Measurements from ENCODE around the gene XRCC6.

Gene XRCC6

GRCh38 chr22:41709341-41709740, 88.2 kb downstream of the XRCC6 start:
- TF ChIP-seq, protein P1, sequence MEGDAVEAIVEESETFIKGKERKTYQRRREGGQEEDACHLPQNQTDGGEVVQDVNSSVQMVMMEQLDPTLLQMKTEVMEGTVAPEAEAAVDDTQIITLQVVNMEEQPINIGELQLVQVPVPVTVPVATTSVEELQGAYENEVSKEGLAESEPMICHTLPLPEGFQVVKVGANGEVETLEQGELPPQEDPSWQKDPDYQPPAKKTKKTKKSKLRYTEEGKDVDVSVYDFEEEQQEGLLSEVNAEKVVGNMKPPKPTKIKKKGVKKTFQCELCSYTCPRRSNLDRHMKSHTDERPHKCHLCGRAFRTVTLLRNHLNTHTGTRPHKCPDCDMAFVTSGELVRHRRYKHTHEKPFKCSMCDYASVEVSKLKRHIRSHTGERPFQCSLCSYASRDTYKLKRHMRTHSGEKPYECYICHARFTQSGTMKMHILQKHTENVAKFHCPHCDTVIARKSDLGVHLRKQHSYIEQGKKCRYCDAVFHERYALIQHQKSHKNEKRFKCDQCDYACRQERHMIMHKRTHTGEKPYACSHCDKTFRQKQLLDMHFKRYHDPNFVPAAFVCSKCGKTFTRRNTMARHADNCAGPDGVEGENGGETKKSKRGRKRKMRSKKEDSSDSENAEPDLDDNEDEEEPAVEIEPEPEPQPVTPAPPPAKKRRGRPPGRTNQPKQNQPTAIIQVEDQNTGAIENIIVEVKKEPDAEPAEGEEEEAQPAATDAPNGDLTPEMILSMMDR (IDR thresholded peaks at IDR 0.05; ENCODE audit: insufficient read depth, low read length, poor library complexity, severe bottlenecking): no peak
- no peaks in the 10 kb centered on the region for H3K27me3 ChIP-seq (replicated peaks; ENCODE audit: control insufficient read depth, insufficient read depth, low read length)
- no peak for DNase-seq (ENCODE audit: extremely low read depth, insufficient read length)
- H3K4me3 ChIP-seq (replicated peaks; ENCODE audit: low read depth, low read length): no peak overlapping the region
- H3K36me3 ChIP-seq (ENCODE audit: control insufficient read depth, insufficient read depth, low read length): no peaks in the 10 kb centered on the region

DNA sequence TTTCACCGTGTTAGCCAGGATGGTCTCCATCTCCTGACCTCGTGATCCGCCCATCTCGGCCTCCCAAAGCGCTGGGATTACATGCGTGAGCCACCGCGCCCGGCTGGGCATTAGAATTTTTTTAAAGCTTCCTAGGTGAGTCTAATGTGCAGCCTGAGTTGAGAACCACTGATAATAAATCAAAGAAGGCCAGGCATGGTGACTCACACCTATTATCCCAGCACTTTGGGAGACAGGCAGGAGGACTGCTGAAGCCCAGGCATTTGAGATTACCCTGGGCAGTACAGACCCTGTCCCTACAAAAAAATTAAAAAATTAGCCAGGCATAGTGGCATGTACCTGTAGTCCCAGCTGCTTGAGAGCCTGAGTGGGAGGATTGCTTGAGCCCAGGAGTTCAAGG, 91.9 kb downstream of the XRCC6 start:
- Histone ChIP-seq H3K27me3 (replicated peaks; ENCODE audit: control insufficient read depth, insufficient read depth, low read length) (no peaks in the 10 kb centered on the region; the same call in 1 of the 2 replicates), H3K36me3 (ENCODE audit: control insufficient read depth, insufficient read depth, low read length) (no peaks in the 10 kb centered on the region), H3K4me3 (replicated peaks; ENCODE audit: low read depth, low read length) (no peak overlapping the region)
- DNase-seq (ENCODE audit: extremely low read depth, insufficient read length): no peak
- TF ChIP-seq, protein P1 (IDR thresholded peaks at IDR 0.05; ENCODE audit: insufficient read depth, low read length, poor library complexity, severe bottlenecking): no peak
